DOHH2 (cell line): ENCODE measurements around the gene MYL12B.

Experiments used
- H3F3A ChIP-seq: fragments of 200-600 bp; sonication (generic), shearing (Covaris generic); 2 replicates; pipeline ENCODE4 v1.6.0; 2016; ENCODE audit warnings: antibody characterized with exemption, mild to moderate bottlenecking; ENCODE audit not compliant: control insufficient read depth, insufficient read depth
- H3K27ac ChIP-seq: fragments of 200-600 bp; sonication (generic); 2 replicates; pipeline ENCODE4 v1.5.1; 2014; ENCODE audit warnings: low read depth, mild to moderate bottlenecking, low read length, moderate library complexity
- H3K27me3 ChIP-seq: fragments of 200-600 bp; sonication (generic); 2 replicates; pipeline ENCODE4 v1.6.1; 2014; ENCODE audit warnings: mild to moderate bottlenecking, low read length, mixed read lengths; ENCODE audit not compliant: control insufficient read depth
- H3K36me3 ChIP-seq: fragments of 200-600 bp; sonication (generic); 2 replicates; pipeline ENCODE4 v1.6.1; 2014; ENCODE audit warnings: mild to moderate bottlenecking, low read length, moderate library complexity, mixed read lengths; ENCODE audit not compliant: control insufficient read depth
- H3K4me1 ChIP-seq: fragments of 200-600 bp; sonication (generic); 2 replicates; pipeline ENCODE4 v1.6.1; 2014; ENCODE audit warnings: mild to moderate bottlenecking, low read length, mixed read lengths; ENCODE audit not compliant: control insufficient read depth
- H3K4me2 ChIP-seq: fragments of 200-600 bp; sonication (generic); 2 replicates; pipeline ENCODE4 v1.6.0; 2014; ENCODE audit warnings: mild to moderate bottlenecking, low read length, moderate library complexity
- H3K4me3 ChIP-seq: fragments of 200-600 bp; sonication (generic); 2 replicates; pipeline ENCODE4 v1.5.1; 2014; ENCODE audit warnings: mild to moderate bottlenecking, low read length, mixed read lengths
- H3K79me2 ChIP-seq: fragments of 200-600 bp; sonication (generic); 2 replicates; pipeline ENCODE4 v1.6.1; 2014; ENCODE audit warnings: mild to moderate bottlenecking, low read length, mixed read lengths; ENCODE audit not compliant: control insufficient read depth
- H3K9me2 ChIP-seq: fragments of 200-600 bp; sonication (generic); replicated peaks from 2 replicates; pipeline ENCODE4 v1.6.1; 2014; ENCODE audit warnings: mild to moderate bottlenecking, low read length, mixed read lengths; ENCODE audit not compliant: control insufficient read depth
- H3K9me3 ChIP-seq: fragments of 200-600 bp; sonication (generic); 2 replicates; pipeline ENCODE4 v1.6.1; 2014; ENCODE audit warnings: antibody characterized with exemption, low read length, mixed read lengths; ENCODE audit not compliant: control insufficient read depth, insufficient read depth
- H4K20me1 ChIP-seq: fragments of 200-600 bp; sonication (generic); 2 replicates; pipeline ENCODE4 v1.6.0; 2014; ENCODE audit warnings: low read depth, mild to moderate bottlenecking, antibody characterized with exemption, low read length, moderate library complexity; ENCODE audit not compliant: control insufficient read depth, insufficient read depth
- CTCF ChIP-seq: fragments of 200-600 bp; sonication (generic); IDR thresholded peaks from one replicate; pipeline ENCODE4 v1.5.1; 2014; ENCODE audit warnings: antibody characterized with exemption, mild to moderate bottlenecking, low read depth, low read length; ENCODE audit not compliant: poor library complexity, severe bottlenecking
- EZH2phosphoT487 ChIP-seq: fragments of 200-600 bp; sonication (generic); IDR thresholded peaks from 2 replicates; pipeline ENCODE4 v1.6.1; 2017; ENCODE audit warnings: borderline replicate concordance, mild to moderate bottlenecking, antibody characterized with exemption, low read length, moderate library complexity, mixed read lengths

MYL12B gene

GRCh38 chr18:3226048-3226447 is 35.9 kb upstream of the MYL12B start:
- Histone ChIP-seq H3K27me3 (no peaks in the 10 kb centered on the region), H3K9me3 (no peaks in the 10 kb centered on the region), H4K20me1 (no peaks in the 10 kb centered on the region), H3K27ac (no peak overlapping the region), H3F3A (no peaks in the 10 kb centered on the region), H3K36me3 (no peaks in the 10 kb centered on the region), H3K79me2 (no peaks in the 10 kb centered on the region), H3K4me2 (no peak overlapping the region), H3K9me2 (no peaks in the 10 kb centered on the region), H3K4me1 (no peaks in the 10 kb centered on the region), H3K4me3 (no peak overlapping the region)
- TF ChIP-seq CTCF (no peak), EZH2phosphoT487 (no peak)

GRCh38 chr18:3230401-3231334 is 31.3 kb upstream of the MYL12B start:
- H3K79me2 ChIP-seq, result no peaks in the 10 kb centered on the region
- H3K4me1 ChIP-seq, result no peaks in the 10 kb centered on the region
- H3K27me3 ChIP-seq, result no peaks in the 10 kb centered on the region
- TF ChIP-seq CTCF, result no peak
- no peak for TF ChIP-seq EZH2phosphoT487
- H4K20me1 ChIP-seq, result no peaks in the 10 kb centered on the region
- no peak overlapping the region for H3K27ac ChIP-seq
- H3K9me2 ChIP-seq, result no peaks in the 10 kb centered on the region
- H3K4me2 ChIP-seq, result no peak overlapping the region
- H3K9me3 ChIP-seq, result no peaks in the 10 kb centered on the region
- no peak overlapping the region for H3K4me3 ChIP-seq
- no peaks in the 10 kb centered on the region for H3K36me3 ChIP-seq
- no peaks in the 10 kb centered on the region for H3F3A ChIP-seq

- TF ChIP-seq EZH2phosphoT487 (no peak), CTCF (no peak)
- H3K9me2 ChIP-seq, result no peaks in the 10 kb centered on the region
Observed at GRCh38 chr18:3233004-3233403, 28.9 kb upstream of the MYL12B start.

More at GRCh38 chr18:3233004-3233403, 28.9 kb upstream of the MYL12B start:
- no peak overlapping the region for H3K4me2 ChIP-seq
- no peak overlapping the region for H3K4me3 ChIP-seq
- H3K9me3 ChIP-seq, result no peaks in the 10 kb centered on the region
- no peak overlapping the region for H3K27ac ChIP-seq
- no peaks in the 10 kb centered on the region for H3K27me3 ChIP-seq
- H3F3A ChIP-seq, result no peaks in the 10 kb centered on the region
- no peaks in the 10 kb centered on the region for H3K79me2 ChIP-seq
- H4K20me1 ChIP-seq, result no peaks in the 10 kb centered on the region
- no peaks in the 10 kb centered on the region for H3K4me1 ChIP-seq
- no peaks in the 10 kb centered on the region for H3K36me3 ChIP-seq
